H9 (cell line): ENCODE data around the gene ACKR1. TPM values are rescaled to one million over a fixed set of nuclear protein-coding genes. Genes with fewer than 3 reads are reported as not detected.

ENCODE experiments used
- DNase-seq: peaks from one replicate; pipeline ENCODE4 v3.0.0-alpha.2; 2017
- H2AFZ ChIP-seq: one replicate; pipeline ENCODE4 v1.6.1; 2013; ENCODE audit warnings: mild to moderate bottlenecking, low read length, control low read depth, moderate library complexity
- H2AK5ac ChIP-seq: 2 replicates; pipeline ENCODE4 v1.6.1; 2013; ENCODE audit warnings: low read length, control low read depth, mixed read lengths; ENCODE audit not compliant: insufficient read length
- H2BK120ac ChIP-seq: one replicate; pipeline ENCODE4 v1.6.1; 2013; ENCODE audit warnings: low read depth, mild to moderate bottlenecking, low read length, control low read depth, inconsistent platforms; ENCODE audit not compliant: poor library complexity, severe bottlenecking
- H2BK12ac ChIP-seq: 2 replicates; pipeline ENCODE4 v1.6.1; 2013; ENCODE audit warnings: low read length, control low read depth, mixed read lengths, low read depth; ENCODE audit not compliant: insufficient read length
- H2BK15ac ChIP-seq: 2 replicates; pipeline ENCODE4 v1.6.1; 2013; ENCODE audit warnings: low read depth, low read length, control low read depth
- H2BK20ac ChIP-seq: one replicate; pipeline ENCODE4 v1.6.1; 2013; ENCODE audit warnings: low read depth, mild to moderate bottlenecking, low read length, control low read depth, inconsistent platforms; ENCODE audit not compliant: poor library complexity, severe bottlenecking
- H2BK5ac ChIP-seq: 2 replicates; pipeline ENCODE4 v1.6.1; 2013; ENCODE audit warnings: low read length, control low read depth, mixed read lengths; ENCODE audit not compliant: insufficient read length
- H3K14ac ChIP-seq: 2 replicates; pipeline ENCODE4 v1.6.1; 2013; ENCODE audit warnings: low read length, control low read depth; ENCODE audit not compliant: insufficient read depth
- H3K18ac ChIP-seq: 2 replicates; pipeline ENCODE4 v1.6.1; 2013; ENCODE audit warnings: low read depth, mild to moderate bottlenecking, mixed read lengths, low read length, control low read depth; ENCODE audit not compliant: insufficient read length
- H3K23ac ChIP-seq: 2 replicates; pipeline ENCODE4 v1.6.1; 2013; ENCODE audit warnings: low read length, control low read depth, mixed read lengths, low read depth; ENCODE audit not compliant: insufficient read length
- H3K23me2 ChIP-seq: 2 replicates; pipeline ENCODE4 v1.6.1; 2013; ENCODE audit warnings: low read depth, mild to moderate bottlenecking, mixed read lengths, low read length, control low read depth; ENCODE audit not compliant: insufficient read length, poor library complexity, severe bottlenecking
- H3K27ac ChIP-seq: 2 replicates; pipeline ENCODE4 v1.5.1; 2013; ENCODE audit warnings: low read length, control low read depth, mixed read lengths, low read depth; ENCODE audit not compliant: insufficient read length
- H3K27me3 ChIP-seq: 2 replicates; pipeline ENCODE4 v1.6.1; 2013; ENCODE audit warnings: low read length, control low read depth, inconsistent platforms; ENCODE audit not compliant: insufficient read depth
- H3K4ac ChIP-seq: 2 replicates; pipeline ENCODE4 v1.6.1; 2013; ENCODE audit warnings: low read depth, mild to moderate bottlenecking, control low read depth, inconsistent platforms, low read length, moderate library complexity
- H3K4me1 ChIP-seq: 2 replicates; pipeline ENCODE4 v1.6.1; 2013; ENCODE audit warnings: low read length, control low read depth, inconsistent platforms; ENCODE audit not compliant: insufficient read depth
- H3K4me2 ChIP-seq: 2 replicates; pipeline ENCODE4 v1.6.1; 2013; ENCODE audit warnings: low read length, control low read depth, mixed read lengths; ENCODE audit not compliant: insufficient read length, insufficient read depth
- H3K56ac ChIP-seq: 2 replicates; pipeline ENCODE4 v1.6.1; 2013; ENCODE audit warnings: low read depth, mild to moderate bottlenecking, mixed read lengths, low read length, control low read depth; ENCODE audit not compliant: insufficient read length
- H3K79me1 ChIP-seq: 2 replicates; pipeline ENCODE4 v1.6.1; 2013; ENCODE audit warnings: low read depth, mild to moderate bottlenecking, moderate library complexity, low read length, control low read depth, inconsistent platforms; ENCODE audit not compliant: insufficient read depth, poor library complexity, severe bottlenecking
- H3K79me2 ChIP-seq: 2 replicates; pipeline ENCODE4 v1.6.1; 2013; ENCODE audit warnings: low read length, control low read depth, inconsistent platforms; ENCODE audit not compliant: insufficient read depth
- H3K9ac ChIP-seq: 2 replicates; pipeline ENCODE4 v1.6.1; 2013; ENCODE audit warnings: low read length, control low read depth, mixed read lengths; ENCODE audit not compliant: insufficient read length; ENCODE audit errors: extremely low read depth
- H3K9me3 ChIP-seq: one replicate; pipeline ENCODE4 v1.6.1; 2013; ENCODE audit warnings: low read depth, low read length, inconsistent platforms; ENCODE audit not compliant: control insufficient read depth
- H3T11ph ChIP-seq: one replicate; pipeline ENCODE4 v1.6.1; 2013; ENCODE audit warnings: mild to moderate bottlenecking, low read length, control low read depth, inconsistent platforms
- H4K20me1 ChIP-seq: one replicate; pipeline ENCODE4 v1.6.1; 2013; ENCODE audit not compliant: control insufficient read depth, insufficient read length, insufficient read depth
- H4K5ac ChIP-seq: 2 replicates; pipeline ENCODE4 v1.6.1; 2013; ENCODE audit warnings: low read depth, mild to moderate bottlenecking, mixed read lengths, low read length, control low read depth; ENCODE audit not compliant: insufficient read length
- H4K8ac ChIP-seq: replicated peaks from 2 replicates; pipeline ENCODE4 v1.6.1; 2013; ENCODE audit warnings: low read length, control low read depth, mixed read lengths, low read depth; ENCODE audit not compliant: insufficient read length
- H4K91ac ChIP-seq: 2 replicates; pipeline ENCODE4 v1.6.1; 2013; ENCODE audit warnings: low read depth, mild to moderate bottlenecking, moderate library complexity, mixed read lengths, low read length, control low read depth; ENCODE audit not compliant: insufficient read length
- H3K27ac Mint-ChIP-seq, 3 experiments: 2 replicates in 2 of 3; 3 replicates in 1 of 3; pipeline ENCODE4 v1.8.0; 2020 to 2021; ENCODE audit warnings: mixed read lengths in 3 of 3, mild to moderate bottlenecking in 1 of 3, moderate library complexity in 1 of 3
- H3K27me3 Mint-ChIP-seq: 2 replicates; pipeline ENCODE4 v1.8.0; 2021; ENCODE audit warnings: low read depth, mild to moderate bottlenecking, moderate library complexity, mixed read lengths
- H3K36me3 Mint-ChIP-seq, 3 experiments: 2 replicates in 2 of 3; 3 replicates in 1 of 3; pipeline ENCODE4 v1.8.0; 2020 to 2021; ENCODE audit warnings: low read depth in 3 of 3, mixed read lengths in 3 of 3; ENCODE audit not compliant: insufficient read depth in 1 of 3
- H3K4me1 Mint-ChIP-seq, 2 experiments: 2 replicates each; pipeline ENCODE4 v1.8.0; 2020; ENCODE audit warnings: mixed read lengths in 2 of 2
- H3K4me3 Mint-ChIP-seq, 2 experiments: 2 replicates in 1 of 2; 3 replicates in 1 of 2; pipeline ENCODE4 v1.8.0; 2020 to 2021; ENCODE audit warnings: mild to moderate bottlenecking in 2 of 2, mixed read lengths in 2 of 2, moderate library complexity in 1 of 2
- H3K9me3 Mint-ChIP-seq, 2 experiments: 2 replicates in 1 of 2; 3 replicates in 1 of 2; pipeline ENCODE4 v1.8.0; 2020; ENCODE audit warnings: mild to moderate bottlenecking in 2 of 2, mixed read lengths in 2 of 2, moderate library complexity in 1 of 2
- CTCF ChIP-seq: fragments of 200-600 bp; sonication (generic); conservative IDR thresholded peaks from 3 replicates; pipeline ENCODE4 v1.8.0; 2021; ENCODE audit warnings: antibody characterized with exemption, mild to moderate bottlenecking
- WGBS: extraction: QIAGEN DNeasy Blood & Tissue Kit; methylation state at CpG from one replicate; pipeline ENCODE4 v1.1.7; 2013; ENCODE audit warnings: missing lambda C conversion rate, low lambda C conversion rate, mixed read lengths; ENCODE audit not compliant: insufficient read length; ENCODE audit errors: extremely low coverage; 5-methylcytosine and 5-hydroxymethylcytosine counted together
- total RNA-seq: library from RNA; stranded (reverse); gene quantifications from 2 replicates; pipeline ENCODE4 v1.2.1, GENCODE V29; 2021

Gene ACKR1
- total RNA-seq, 1 experiment from 2014 or later = 0.26 TPM

DNA sequence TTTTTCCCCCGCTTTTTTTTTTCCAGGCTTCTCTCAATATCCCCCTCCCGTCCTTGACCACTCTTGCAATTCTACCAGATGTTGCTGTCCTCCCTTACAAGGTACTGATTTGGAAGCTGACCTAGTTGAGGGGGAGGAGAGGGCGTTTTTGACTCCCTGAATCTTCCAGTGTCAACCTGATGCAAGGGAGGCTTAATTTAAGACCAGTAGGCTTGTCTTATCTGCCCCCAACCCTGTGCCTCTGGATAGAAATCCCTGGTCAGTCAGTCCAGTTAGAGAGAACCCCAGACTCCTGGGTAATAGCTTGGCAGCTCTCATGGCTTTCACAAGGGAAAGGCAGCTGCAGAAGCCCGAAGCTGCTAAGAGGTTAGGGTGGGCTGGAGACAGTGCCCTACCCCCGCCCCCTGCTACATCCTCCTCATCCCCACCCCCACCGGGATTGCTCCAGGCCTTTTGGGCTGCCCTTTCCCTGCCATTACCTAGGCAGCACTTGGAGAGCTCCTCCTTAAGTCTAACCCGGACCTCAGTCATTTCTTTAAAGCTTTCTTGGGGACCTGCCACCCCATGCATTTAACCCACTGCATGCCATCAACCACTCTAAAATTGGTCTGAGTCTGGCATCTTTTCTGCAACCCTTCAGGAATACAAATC lies 3.6 kb downstream of the ACKR1 start:
- Mint-ChIP-seq H3K27me3 (peaks cover 27% of the 10 kb centered on the region), H3K4me1 (peaks cover 21 to 46% of the 10 kb centered on the region in 2 experiments), H3K36me3 (no peaks in the 10 kb centered on the region), H3K27ac (peak overlapping the region in 1 of 3 experiments; percentile 27; a peak in 1 of 7 replicates), H3K4me3 (peak overlapping the region; percentile 47 to 76), H3K9me3 (no peaks in the 10 kb centered on the region)
- no peak for TF ChIP-seq CTCF
- peak overlapping the region; percentile 17 for H3K4me2 ChIP-seq
- no peak overlapping the region for H2BK120ac ChIP-seq
- H3K79me1 ChIP-seq = no peaks in the 10 kb centered on the region
- no peak overlapping the region for H3K56ac ChIP-seq
- no peak overlapping the region for H2AFZ ChIP-seq
- no peak overlapping the region for H3K4ac ChIP-seq
- H4K5ac ChIP-seq = no peak overlapping the region
- no peak overlapping the region for H4K91ac ChIP-seq
- H2BK20ac ChIP-seq = no peak overlapping the region
- no peaks in the 10 kb centered on the region for H3K9me3 ChIP-seq
- H3K14ac ChIP-seq = no peak overlapping the region
- no peaks in the 10 kb centered on the region for H3K4me1 ChIP-seq
- no peak overlapping the region for H3K9ac ChIP-seq
- no peak overlapping the region for H3T11ph ChIP-seq
- no peak overlapping the region for H2BK5ac ChIP-seq
- H4K8ac ChIP-seq = no peak overlapping the region
- no peaks in the 10 kb centered on the region for H3K79me2 ChIP-seq
- no peak overlapping the region for H3K18ac ChIP-seq
- no peak overlapping the region for H3K23ac ChIP-seq
- H4K20me1 ChIP-seq = no peaks in the 10 kb centered on the region
- peak; percentile 62 for DNase-seq
- H2AK5ac ChIP-seq = no peak overlapping the region
- WGBS = no CpG with 5 or more reads among the region's 7 CpGs
- H3K27ac ChIP-seq = no peak overlapping the region
- H2BK15ac ChIP-seq = no peak overlapping the region
- H3K27me3 ChIP-seq = no peaks in the 10 kb centered on the region
- H3K23me2 ChIP-seq = no peaks in the 10 kb centered on the region
- no peak overlapping the region for H2BK12ac ChIP-seq
